VCaP (cell line): ENCODE results near the gene TMEM38A.
"Not testable (repeated sequence)": the region's sequence is repeated elsewhere in the genome, so short reads cannot be mapped to it uniquely, and the experiment has no call there.

ENCODE experiments used
- H3K27ac ChIP-seq: fragments of 450-650 bp; 2 replicates; pipeline ENCODE4 v1.5.1; 2017
- CTCF ChIP-seq: fragments of 450-650 bp; conservative IDR thresholded peaks from 2 replicates; pipeline ENCODE4 v1.5.1; 2017; ENCODE audit warnings: mild to moderate bottlenecking, moderate library complexity

TMEM38A gene

GRCh38 chr19:16668176-16668575 lies 7.2 kb downstream of the TMEM38A start:
- H3K27ac ChIP-seq, result no peak overlapping the region
- no peak for TF ChIP-seq CTCF

- not testable (repeated sequence) for H3K27ac ChIP-seq
Measured at GRCh38 chr19:16668702-16669101, 7.8 kb downstream of the TMEM38A start.

GRCh38 chr19:16670291-16670690 lies 9.4 kb downstream of the TMEM38A start:
- TF ChIP-seq CTCF, result no peak
- H3K27ac ChIP-seq, result no peak overlapping the region

GRCh38 chr19:16671652-16672274 lies 10.8 kb downstream of the TMEM38A start:
- H3K27ac ChIP-seq, result no peak overlapping the region
- no peak for TF ChIP-seq CTCF

GRCh38 chr19:16673231-16673630 lies 12.3 kb downstream of the TMEM38A start:
- H3K27ac ChIP-seq, result no peak overlapping the region
- no peak for TF ChIP-seq CTCF

GRCh38 chr19:16673839-16674238 lies 12.9 kb downstream of the TMEM38A start:
- H3K27ac ChIP-seq, result not testable (repeated sequence)

GRCh38 chr19:16676101-16676798 lies 15.3 kb downstream of the TMEM38A start:
- H3K27ac ChIP-seq, result no peak overlapping the region
- TF ChIP-seq CTCF, result no peak

- no peak for TF ChIP-seq CTCF
- H3K27ac ChIP-seq, result no peak overlapping the region
Measured at GRCh38 chr19:16677055-16677454, 16.1 kb downstream of the TMEM38A start.
